ENCODE measurements around the gene RSPRY1.
A peak's percentile ranks its signal among the peaks of the same experiment; 100 is the strongest.

RSPRY1 gene

DNA sequence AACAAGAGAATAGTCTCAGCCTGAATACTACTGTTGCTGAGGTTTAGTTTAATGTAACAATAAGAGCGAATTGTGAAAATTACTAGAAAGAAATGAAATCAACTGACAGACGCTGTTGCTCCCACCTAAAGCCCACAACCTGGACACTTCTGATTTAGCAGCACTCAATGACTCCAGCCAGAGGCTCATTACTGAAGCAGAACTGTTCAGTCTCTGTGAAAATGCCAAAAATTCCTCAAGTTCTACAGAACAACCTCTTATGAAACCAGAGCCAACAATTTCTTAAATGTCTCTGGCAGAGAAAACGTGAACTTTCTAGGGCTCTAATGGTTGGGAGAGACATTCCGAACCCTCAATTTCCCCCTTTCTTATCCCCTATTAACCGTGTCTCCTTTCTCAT lies 10.2 kb upstream of the RSPRY1 start:
- TF ChIP-seq TEAD4 (IDR thresholded peaks at IDR 0.05): peak; percentile 43; the same call in 1 of the 2 replicates
- TF ChIP-seq EGR1 (IDR thresholded peaks at IDR 0.05): no peak
- no peak for TF ChIP-seq FOXM1 (IDR thresholded peaks at IDR 0.05; ENCODE audit: borderline replicate concordance, low read depth)
- TF ChIP-seq TCF12 (IDR thresholded peaks at IDR 0.05; ENCODE audit: low read depth): no peak
- TF ChIP-seq, protein P1, sequence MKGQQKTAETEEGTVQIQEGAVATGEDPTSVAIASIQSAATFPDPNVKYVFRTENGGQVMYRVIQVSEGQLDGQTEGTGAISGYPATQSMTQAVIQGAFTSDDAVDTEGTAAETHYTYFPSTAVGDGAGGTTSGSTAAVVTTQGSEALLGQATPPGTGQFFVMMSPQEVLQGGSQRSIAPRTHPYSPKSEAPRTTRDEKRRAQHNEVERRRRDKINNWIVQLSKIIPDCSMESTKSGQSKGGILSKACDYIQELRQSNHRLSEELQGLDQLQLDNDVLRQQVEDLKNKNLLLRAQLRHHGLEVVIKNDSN (IDR thresholded peaks at IDR 0.05): no peak
- no peak for TF ChIP-seq CREB1 (IDR thresholded peaks at IDR 0.05; ENCODE audit: low read depth)

DNA sequence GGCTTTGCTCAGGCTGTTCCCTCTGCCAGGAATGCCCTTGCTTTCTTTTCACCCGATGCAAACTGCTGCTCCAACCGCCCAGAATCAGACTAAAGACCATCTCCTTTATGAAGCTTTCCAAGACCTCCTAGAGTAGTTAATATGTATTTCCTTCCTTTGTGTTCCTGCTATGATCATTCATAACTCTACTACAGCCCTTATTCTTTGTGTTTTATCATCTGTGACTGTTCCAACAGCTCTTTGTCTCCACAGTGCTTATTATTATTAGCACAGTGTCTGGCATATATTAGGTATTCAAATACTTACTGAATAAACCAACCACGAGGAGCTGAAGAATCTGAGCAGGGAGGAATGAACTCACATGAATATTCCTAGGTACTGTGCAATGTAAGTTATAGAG lies 7.9 kb upstream of the RSPRY1 start:
- TF ChIP-seq ZBTB7A (IDR thresholded peaks at IDR 0.05; ENCODE audit: low read depth): no peak
- TF ChIP-seq EP300 (IDR thresholded peaks at IDR 0.05; ENCODE audit: borderline replicate concordance): peak; percentile 40; the same call in 1 of the 2 replicates
- TF ChIP-seq YY1 (IDR thresholded peaks at IDR 0.05; ENCODE audit: low read depth): no peak

DNA sequence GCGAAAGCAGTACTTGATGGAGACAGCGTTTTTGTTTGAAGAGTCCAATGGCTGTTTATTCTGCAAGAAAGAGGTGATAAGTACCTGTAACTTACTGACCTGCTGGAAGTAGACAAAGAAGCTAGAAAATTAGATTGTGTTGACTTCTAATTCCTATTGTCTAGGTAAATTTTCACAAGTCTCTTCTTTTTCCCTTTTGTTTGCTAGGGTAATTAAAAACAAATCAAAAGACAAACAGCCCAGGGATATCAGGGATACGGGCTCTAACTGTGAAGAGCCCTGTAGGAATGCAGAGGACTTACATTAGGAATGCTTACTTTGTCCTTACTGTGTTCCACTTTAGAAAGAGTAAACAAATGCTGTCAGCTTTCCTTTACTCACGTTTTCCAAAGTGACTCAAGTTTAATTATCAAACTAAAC lies 7.3 kb upstream of the RSPRY1 start:
- TF ChIP-seq NFIC (IDR thresholded peaks at IDR 0.05) (no peak), EGR1 (IDR thresholded peaks at IDR 0.05) (no peak), TCF12 (IDR thresholded peaks at IDR 0.05; ENCODE audit: low read depth) (no peak), RAD21 (IDR thresholded peaks at IDR 0.05; ENCODE audit: low read depth) (no peak), CEBPB (IDR thresholded peaks at IDR 0.05) (no peak), ZBTB7A (IDR thresholded peaks at IDR 0.05; ENCODE audit: low read depth) (no peak), EP300 (IDR thresholded peaks at IDR 0.05; ENCODE audit: borderline replicate concordance) (no peak), CREB1 (IDR thresholded peaks at IDR 0.05; ENCODE audit: low read depth) (no peak), YY1 (IDR thresholded peaks at IDR 0.05; ENCODE audit: low read depth) (no peak), TAF1 (IDR thresholded peaks at IDR 0.05; ENCODE audit: low read depth) (no peak), FOXM1 (IDR thresholded peaks at IDR 0.05; ENCODE audit: borderline replicate concordance, low read depth) (no peak), TEAD4 (IDR thresholded peaks at IDR 0.05) (no peak)

DNA sequence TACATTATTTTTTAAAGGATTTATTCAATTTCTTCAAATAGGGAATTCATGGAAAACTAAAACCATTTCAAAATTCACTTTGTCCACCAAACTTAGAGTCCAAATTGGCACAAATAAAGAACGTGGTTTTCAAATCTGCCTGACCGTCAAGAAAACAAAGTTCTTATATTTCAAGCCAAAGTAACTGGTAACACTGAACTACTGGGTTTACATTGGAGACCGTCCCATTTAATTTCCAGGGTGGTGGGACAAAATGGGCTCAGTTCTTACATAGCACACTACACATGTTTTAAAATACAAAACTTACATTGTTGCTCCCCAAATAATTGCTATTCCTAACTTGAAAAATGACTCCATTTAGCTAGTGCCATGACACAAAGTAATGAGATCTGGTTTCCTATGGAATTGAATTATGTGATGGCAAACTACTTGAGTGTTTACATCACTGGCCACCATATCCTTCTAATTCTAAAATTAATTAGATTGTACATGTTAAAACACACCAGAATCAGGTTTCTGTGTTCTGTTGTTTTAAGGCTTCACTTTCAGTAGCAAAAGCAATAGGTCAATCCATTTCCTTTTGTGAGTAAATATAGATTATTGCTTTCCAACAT lies 6.8 kb upstream of the RSPRY1 start:
- TF ChIP-seq FOXM1 (IDR thresholded peaks at IDR 0.05; ENCODE audit: borderline replicate concordance, low read depth) (no peak), EP300 (IDR thresholded peaks at IDR 0.05; ENCODE audit: borderline replicate concordance) (no peak), CEBPB (IDR thresholded peaks at IDR 0.05) (no peak), TCF12 (IDR thresholded peaks at IDR 0.05; ENCODE audit: low read depth) (no peak), EGR1 (IDR thresholded peaks at IDR 0.05) (no peak), CREB1 (IDR thresholded peaks at IDR 0.05; ENCODE audit: low read depth) (no peak)

DNA sequence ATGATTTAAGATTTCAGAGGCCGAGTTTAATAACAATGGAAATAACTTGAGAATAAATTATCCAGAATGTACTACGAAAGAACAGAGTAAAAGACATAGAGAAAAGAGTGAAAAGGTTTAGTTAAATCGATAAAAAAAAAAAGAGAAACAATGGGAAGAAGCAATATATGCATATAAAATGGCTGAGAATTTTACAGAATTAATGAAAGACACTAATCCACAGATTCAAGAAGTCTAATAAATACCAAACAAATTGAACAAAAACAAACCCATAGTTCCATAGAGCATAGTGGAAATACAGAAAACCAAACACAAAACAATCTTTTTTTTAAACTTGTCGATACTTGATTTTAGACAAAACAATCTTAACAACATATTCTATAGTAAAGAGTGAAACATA lies 2.0 kb upstream of the RSPRY1 start:
- TF ChIP-seq CREB1 (IDR thresholded peaks at IDR 0.05; ENCODE audit: low read depth) (no peak), TAF1 (IDR thresholded peaks at IDR 0.05; ENCODE audit: low read depth) (no peak), TCF12 (IDR thresholded peaks at IDR 0.05; ENCODE audit: low read depth) (no peak), FOXM1 (IDR thresholded peaks at IDR 0.05; ENCODE audit: borderline replicate concordance, low read depth) (no peak), YY1 (IDR thresholded peaks at IDR 0.05; ENCODE audit: low read depth) (no peak), TEAD4 (IDR thresholded peaks at IDR 0.05) (no peak), ZBTB7A (IDR thresholded peaks at IDR 0.05; ENCODE audit: low read depth) (no peak), CEBPB (IDR thresholded peaks at IDR 0.05) (no peak), EP300 (IDR thresholded peaks at IDR 0.05; ENCODE audit: borderline replicate concordance) (no peak)

DNA sequence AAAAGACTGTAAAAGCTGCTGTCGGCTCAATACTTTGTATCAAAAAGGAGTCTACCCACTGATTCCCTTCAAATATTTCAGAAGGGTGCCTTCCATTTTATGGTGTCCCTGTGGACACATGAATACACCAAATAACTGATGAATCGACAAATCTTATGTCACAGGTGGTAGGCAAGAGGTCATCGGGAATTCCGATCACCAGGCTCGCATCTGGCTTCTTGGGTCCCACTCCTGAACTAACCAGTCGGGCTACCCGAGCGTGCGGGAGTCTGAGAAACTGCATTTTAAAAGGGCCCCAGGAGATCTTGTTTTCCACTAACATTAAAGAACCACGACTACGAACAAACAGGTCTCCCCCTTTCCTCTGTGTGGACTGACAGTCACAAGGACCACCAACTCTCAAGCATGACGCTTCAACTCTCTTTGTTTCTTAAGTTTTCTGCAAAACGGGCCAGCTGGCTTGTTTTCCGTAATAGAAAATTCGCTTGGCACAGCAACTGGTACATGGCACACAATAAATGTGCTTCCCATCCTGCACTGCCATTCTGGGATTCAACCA lies 1.2 kb upstream of the RSPRY1 start:
- TF ChIP-seq EGR1 (IDR thresholded peaks at IDR 0.05): no peak
- no peak for TF ChIP-seq NFIC (IDR thresholded peaks at IDR 0.05)
- no peak for TF ChIP-seq TAF1 (IDR thresholded peaks at IDR 0.05; ENCODE audit: low read depth)
- no peak for TF ChIP-seq EP300 (IDR thresholded peaks at IDR 0.05; ENCODE audit: borderline replicate concordance)
- no peak for TF ChIP-seq YY1 (IDR thresholded peaks at IDR 0.05; ENCODE audit: low read depth)
- TF ChIP-seq, protein P1 (IDR thresholded peaks at IDR 0.05): no peak
- TF ChIP-seq, protein P2, sequence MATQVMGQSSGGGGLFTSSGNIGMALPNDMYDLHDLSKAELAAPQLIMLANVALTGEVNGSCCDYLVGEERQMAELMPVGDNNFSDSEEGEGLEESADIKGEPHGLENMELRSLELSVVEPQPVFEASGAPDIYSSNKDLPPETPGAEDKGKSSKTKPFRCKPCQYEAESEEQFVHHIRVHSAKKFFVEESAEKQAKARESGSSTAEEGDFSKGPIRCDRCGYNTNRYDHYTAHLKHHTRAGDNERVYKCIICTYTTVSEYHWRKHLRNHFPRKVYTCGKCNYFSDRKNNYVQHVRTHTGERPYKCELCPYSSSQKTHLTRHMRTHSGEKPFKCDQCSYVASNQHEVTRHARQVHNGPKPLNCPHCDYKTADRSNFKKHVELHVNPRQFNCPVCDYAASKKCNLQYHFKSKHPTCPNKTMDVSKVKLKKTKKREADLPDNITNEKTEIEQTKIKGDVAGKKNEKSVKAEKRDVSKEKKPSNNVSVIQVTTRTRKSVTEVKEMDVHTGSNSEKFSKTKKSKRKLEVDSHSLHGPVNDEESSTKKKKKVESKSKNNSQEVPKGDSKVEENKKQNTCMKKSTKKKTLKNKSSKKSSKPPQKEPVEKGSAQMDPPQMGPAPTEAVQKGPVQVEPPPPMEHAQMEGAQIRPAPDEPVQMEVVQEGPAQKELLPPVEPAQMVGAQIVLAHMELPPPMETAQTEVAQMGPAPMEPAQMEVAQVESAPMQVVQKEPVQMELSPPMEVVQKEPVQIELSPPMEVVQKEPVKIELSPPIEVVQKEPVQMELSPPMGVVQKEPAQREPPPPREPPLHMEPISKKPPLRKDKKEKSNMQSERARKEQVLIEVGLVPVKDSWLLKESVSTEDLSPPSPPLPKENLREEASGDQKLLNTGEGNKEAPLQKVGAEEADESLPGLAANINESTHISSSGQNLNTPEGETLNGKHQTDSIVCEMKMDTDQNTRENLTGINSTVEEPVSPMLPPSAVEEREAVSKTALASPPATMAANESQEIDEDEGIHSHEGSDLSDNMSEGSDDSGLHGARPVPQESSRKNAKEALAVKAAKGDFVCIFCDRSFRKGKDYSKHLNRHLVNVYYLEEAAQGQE (IDR thresholded peaks at IDR 0.05; ENCODE audit: low read depth): no peak
- TF ChIP-seq FOXM1 (IDR thresholded peaks at IDR 0.05; ENCODE audit: borderline replicate concordance, low read depth): no peak
- TF ChIP-seq CREB1 (IDR thresholded peaks at IDR 0.05; ENCODE audit: low read depth): no peak
- TF ChIP-seq, protein P3, sequence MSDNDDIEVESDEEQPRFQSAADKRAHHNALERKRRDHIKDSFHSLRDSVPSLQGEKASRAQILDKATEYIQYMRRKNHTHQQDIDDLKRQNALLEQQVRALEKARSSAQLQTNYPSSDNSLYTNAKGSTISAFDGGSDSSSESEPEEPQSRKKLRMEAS (IDR thresholded peaks at IDR 0.05): no peak
- no peak for TF ChIP-seq TEAD4 (IDR thresholded peaks at IDR 0.05)

DNA sequence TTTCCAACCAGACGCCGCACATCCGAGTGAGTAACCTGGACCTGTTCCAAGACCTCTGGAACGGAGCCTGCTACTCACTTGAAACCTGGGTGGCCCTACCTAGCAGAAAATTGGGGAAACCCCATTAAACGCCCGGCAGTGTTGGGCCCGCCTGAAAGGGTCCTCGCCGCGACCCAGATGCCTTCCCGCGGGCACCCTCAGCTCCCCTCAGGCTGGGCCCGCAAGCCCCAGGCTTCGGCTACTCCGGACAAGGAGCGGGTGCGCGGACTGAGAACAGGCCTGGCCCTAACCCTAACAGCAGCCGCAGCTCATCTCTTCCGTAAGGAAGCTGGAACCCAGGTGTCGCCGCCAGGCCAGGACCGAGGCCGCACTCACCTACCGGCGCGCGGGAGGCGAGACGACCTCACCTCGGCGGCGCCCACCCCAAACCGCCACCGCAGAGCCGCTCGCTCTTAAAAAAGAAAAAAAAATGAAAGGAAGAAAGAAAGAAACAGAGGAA lies 634 bp upstream of the RSPRY1 start:
- peak; percentile 56 for TF ChIP-seq NFIC (IDR thresholded peaks at IDR 0.05)
- no peak for TF ChIP-seq FOXM1 (IDR thresholded peaks at IDR 0.05; ENCODE audit: borderline replicate concordance, low read depth)
- TF ChIP-seq, protein P3 (IDR thresholded peaks at IDR 0.05): peak; percentile 49; the same call in 1 of the 2 replicates
- TF ChIP-seq RAD21 (IDR thresholded peaks at IDR 0.05; ENCODE audit: low read depth): no peak
